GM12874 (cell line): ENCODE results near the gene TMEM247.

Source experiments
- CTCF ChIP-seq: IDR thresholded peaks from 2 replicates; pipeline ENCODE4 v1.5.1; 2011; ENCODE audit warnings: low read depth, mild to moderate bottlenecking, control low read depth, low read length, moderate library complexity; ENCODE audit not compliant: insufficient read depth

The TMEM247 gene

GRCh38 chr2:46530639-46531038 lies 51.3 kb downstream of the TMEM247 start:
- TF ChIP-seq CTCF, result no peak

- no peak for TF ChIP-seq CTCF
Measured at GRCh38 chr2:46531863-46532262, 52.5 kb downstream of the TMEM247 start.
